Neutrophil (primary cell): ENCODE measurements around the gene ABCC8.

Experiments
- H3K27ac ChIP-seq: fragments of 200-600 bp; sonication (generic); 2 replicates; pipeline ENCODE4 v1.5.1; 2016; ENCODE audit warnings: mild to moderate bottlenecking, moderate library complexity
- H3K27me3 ChIP-seq: fragments of 200-600 bp; sonication (generic); 2 replicates; pipeline ENCODE4 v1.6.0; 2016; ENCODE audit warnings: mild to moderate bottlenecking
- H3K36me3 ChIP-seq: fragments of 200-600 bp; sonication (generic); 2 replicates; pipeline ENCODE4 v1.5.1; 2017
- H3K4me1 ChIP-seq, 2 experiments: fragments of 200-600 bp in 1 of 2; sonication (generic) in 1 of 2; 1 replicate in 1 of 2; 2 replicates in 1 of 2; pipeline versions ENCODE4 v1.5.1 to v1.6.1; 2013 to 2016; ENCODE audit warnings: low read depth in 1 of 2, low read length in 1 of 2, mild to moderate bottlenecking in 1 of 2, moderate library complexity in 1 of 2; ENCODE audit not compliant: control insufficient read depth in 1 of 2, insufficient read depth in 1 of 2
- H3K4me3 ChIP-seq, 2 experiments: fragments of 200-600 bp in 1 of 2; sonication (generic) in 1 of 2; 1 replicate in 1 of 2; 2 replicates in 1 of 2; pipeline ENCODE4 v1.5.1; 2013 to 2016; ENCODE audit warnings: low read depth in 1 of 2, low read length in 1 of 2, mild to moderate bottlenecking in 1 of 2, moderate library complexity in 1 of 2
- H3K9me3 ChIP-seq: fragments of 200-600 bp; sonication (generic); 2 replicates; pipeline ENCODE4 v1.5.1; 2016
- TF ChIP-seq, protein P1 (sequence below): fragments of 200-600 bp; sonication (generic); IDR thresholded peaks from 2 replicates; pipeline ENCODE4 v1.5.1; 2016; ENCODE audit warnings: antibody characterized with exemption

The ABCC8 gene

DNA sequence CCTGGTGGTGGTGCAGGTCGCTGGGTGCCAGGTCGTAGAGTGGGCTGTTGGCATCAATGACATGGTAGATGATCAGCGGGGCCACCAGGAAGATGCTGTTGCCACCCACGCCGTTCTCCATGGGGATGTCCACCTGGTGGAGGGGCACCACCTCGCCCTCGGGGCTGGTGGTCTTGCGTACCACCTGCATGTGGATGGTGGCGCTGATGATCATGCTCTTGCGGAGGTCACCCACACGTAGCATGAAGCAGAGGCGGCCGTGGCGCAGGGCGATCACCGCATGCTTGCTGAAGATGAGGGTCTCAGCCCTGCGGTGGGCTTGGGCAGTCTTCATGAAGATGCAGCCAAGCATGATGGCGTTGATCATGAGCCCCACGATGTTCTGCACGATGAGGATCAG is 89.4 kb downstream of the ABCC8 start:
- peaks cover 44% of the 10 kb centered on the region for H3K27me3 ChIP-seq

DNA sequence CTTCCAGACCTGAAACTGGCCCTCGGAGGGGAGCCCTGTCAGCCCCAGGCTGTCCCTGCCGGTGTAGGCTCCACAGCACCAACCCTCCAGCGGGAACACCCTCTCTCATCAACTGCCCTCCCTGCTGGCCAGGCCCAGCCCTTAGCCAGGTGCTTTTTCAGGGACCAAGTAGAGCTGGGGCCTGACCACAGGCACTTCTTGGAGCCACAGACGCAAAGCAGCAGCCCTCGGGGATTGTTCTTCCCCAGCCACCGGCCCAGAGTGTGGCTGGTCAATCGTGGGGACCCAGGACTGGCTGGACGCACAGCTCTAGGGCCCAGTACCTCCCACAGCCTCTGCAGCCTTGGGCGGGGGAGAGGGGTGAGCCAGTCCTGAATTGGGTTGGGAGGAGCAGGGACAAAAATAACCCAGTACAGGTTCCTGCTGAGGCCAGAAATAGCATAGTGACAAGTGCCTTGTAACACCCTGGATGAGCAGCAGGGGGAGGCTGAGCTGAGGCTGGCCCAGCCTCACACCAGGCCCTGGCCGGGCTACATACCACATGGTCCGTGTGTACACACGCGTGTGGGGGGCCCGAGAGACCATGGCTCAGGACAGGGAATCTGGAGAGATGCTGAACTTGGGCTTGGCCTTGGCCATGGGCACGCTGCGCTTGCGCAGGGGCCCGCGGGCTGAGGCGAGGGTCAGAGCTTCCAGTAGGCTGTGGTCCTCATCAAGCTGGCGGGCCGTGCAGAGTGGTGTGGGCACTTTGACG is 90.1 kb downstream of the ABCC8 start:
- Histone ChIP-seq H3K36me3 (no peaks in the 10 kb centered on the region), H3K27ac (no peak overlapping the region), H3K27me3 (peaks cover 41% of the 10 kb centered on the region), H3K4me1 (peaks cover 12 to 16% of the 10 kb centered on the region in 2 experiments), H3K9me3 (no peaks in the 10 kb centered on the region), H3K4me3 (no peak overlapping the region)
- TF ChIP-seq, protein P1, sequence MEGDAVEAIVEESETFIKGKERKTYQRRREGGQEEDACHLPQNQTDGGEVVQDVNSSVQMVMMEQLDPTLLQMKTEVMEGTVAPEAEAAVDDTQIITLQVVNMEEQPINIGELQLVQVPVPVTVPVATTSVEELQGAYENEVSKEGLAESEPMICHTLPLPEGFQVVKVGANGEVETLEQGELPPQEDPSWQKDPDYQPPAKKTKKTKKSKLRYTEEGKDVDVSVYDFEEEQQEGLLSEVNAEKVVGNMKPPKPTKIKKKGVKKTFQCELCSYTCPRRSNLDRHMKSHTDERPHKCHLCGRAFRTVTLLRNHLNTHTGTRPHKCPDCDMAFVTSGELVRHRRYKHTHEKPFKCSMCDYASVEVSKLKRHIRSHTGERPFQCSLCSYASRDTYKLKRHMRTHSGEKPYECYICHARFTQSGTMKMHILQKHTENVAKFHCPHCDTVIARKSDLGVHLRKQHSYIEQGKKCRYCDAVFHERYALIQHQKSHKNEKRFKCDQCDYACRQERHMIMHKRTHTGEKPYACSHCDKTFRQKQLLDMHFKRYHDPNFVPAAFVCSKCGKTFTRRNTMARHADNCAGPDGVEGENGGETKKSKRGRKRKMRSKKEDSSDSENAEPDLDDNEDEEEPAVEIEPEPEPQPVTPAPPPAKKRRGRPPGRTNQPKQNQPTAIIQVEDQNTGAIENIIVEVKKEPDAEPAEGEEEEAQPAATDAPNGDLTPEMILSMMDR = no peak

More for the DNA sequence above, 89.4 kb downstream of the ABCC8 start:
- H3K4me3 ChIP-seq = no peak overlapping the region
- no peaks in the 10 kb centered on the region for H3K9me3 ChIP-seq
- H3K4me1 ChIP-seq = peaks cover 12 to 16% of the 10 kb centered on the region in 2 experiments
- TF ChIP-seq, protein P1 = no peak
- no peaks in the 10 kb centered on the region for H3K36me3 ChIP-seq
- no peak overlapping the region for H3K27ac ChIP-seq

DNA sequence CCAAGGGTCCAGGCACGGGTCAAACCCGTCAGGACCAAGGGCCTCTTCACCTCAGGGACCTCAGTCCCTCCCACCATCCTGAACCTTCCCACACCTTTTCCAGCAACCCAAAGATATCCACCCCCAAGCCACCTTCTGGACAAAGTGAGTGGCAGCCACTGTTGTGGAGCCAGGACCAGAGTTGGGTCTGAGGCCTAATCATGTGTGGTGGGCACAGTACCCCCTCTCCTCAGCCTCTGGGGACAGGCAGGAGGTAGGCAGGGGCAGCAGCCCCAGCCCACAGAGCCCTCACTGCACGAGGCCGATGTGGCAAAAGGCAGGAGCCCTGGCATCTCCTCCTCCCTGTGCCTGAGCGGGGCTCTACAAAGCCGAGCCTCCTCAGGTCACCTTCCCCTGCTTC is 90.7 kb downstream of the ABCC8 start:
- Histone ChIP-seq H3K27me3 (peaks cover 37% of the 10 kb centered on the region), H3K36me3 (no peaks in the 10 kb centered on the region), H3K9me3 (no peaks in the 10 kb centered on the region), H3K4me1 (peaks cover 12 to 16% of the 10 kb centered on the region in 2 experiments), H3K4me3 (no peak overlapping the region), H3K27ac (no peak overlapping the region)
- TF ChIP-seq, protein P1 = no peak

DNA sequence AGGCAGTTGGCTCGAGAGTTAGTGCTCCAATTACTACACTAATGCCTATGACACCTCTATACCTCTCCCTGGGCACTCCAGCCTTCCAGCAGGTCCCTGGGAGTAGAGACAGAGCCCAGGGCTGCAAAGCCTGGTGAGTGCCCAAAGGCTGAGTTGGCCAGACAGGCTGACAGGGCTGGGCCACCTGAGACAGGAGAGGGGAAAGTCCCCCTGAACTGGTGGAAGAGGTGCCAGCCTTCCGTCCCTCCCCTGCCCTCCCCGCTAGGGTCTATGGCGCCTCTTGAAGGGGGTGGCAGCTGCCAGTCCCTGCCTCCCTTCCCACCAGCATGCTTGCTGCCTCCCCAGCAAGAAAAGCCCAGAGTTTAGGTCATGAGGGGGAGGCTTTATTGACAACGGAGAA is 91.2 kb downstream of the ABCC8 start:
- no peaks in the 10 kb centered on the region for H3K9me3 ChIP-seq
- H3K27me3 ChIP-seq = peaks cover 33% of the 10 kb centered on the region
- TF ChIP-seq, protein P1 = no peak
- no peak overlapping the region for H3K4me3 ChIP-seq
- H3K27ac ChIP-seq = no peak overlapping the region
- H3K4me1 ChIP-seq = peaks cover 12 to 16% of the 10 kb centered on the region in 2 experiments
- H3K36me3 ChIP-seq = no peaks in the 10 kb centered on the region

DNA sequence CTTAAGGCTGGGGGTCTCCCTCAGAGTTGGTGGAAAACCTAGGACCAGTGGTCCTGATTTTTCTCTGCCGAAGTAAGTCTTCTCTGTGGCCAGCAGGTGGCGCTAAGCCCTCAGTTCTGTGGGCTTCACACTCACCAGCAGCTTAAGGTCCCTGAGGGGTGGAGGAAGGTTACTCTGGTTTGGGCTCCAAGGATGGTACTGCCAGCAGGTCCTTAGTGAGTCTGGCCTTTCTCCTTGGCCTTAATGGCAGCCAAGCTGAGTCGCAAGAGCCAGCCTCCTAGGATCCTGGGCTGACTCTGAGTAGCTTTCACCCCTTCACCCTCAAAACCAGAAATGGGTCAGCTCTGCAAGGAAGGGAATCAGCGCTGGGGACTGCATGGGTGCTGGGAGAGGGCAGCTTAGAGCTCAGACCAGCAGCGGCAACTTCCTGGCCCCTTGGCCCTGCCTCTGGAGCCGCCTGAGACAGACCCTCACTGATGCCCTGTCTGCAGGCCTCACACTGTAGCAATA is 92.6 kb downstream of the ABCC8 start:
- Histone ChIP-seq H3K4me3 (no peak overlapping the region), H3K27ac (no peak overlapping the region), H3K36me3 (no peaks in the 10 kb centered on the region), H3K9me3 (no peaks in the 10 kb centered on the region), H3K4me1 (peaks cover 6 to 11% of the 10 kb centered on the region in 2 experiments), H3K27me3 (peaks cover 18% of the 10 kb centered on the region)
- TF ChIP-seq, protein P1 = peak; percentile 83
